SK-N-SH treated with all-trans-retinoic acid at 6 μM for 48 hours (cell line): ENCODE data around the gene ARFRP1.

Experiments used
- ATAC-seq: fragments of 200-7000 bp; cut with Tn5 transposase; 3 replicates; pipeline ENCODE4 v1.9.1; 2020; ENCODE audit warnings: mild to moderate bottlenecking, moderate library complexity
- ARNTL ChIP-seq: fragments of 450-650 bp; formaldehyde crosslinking; IDR thresholded peaks from 2 replicates; pipeline ENCODE4 v1.5.0; 2020; ENCODE audit warnings: low read depth, mild to moderate bottlenecking, moderate library complexity, borderline replicate concordance
- BACH2 ChIP-seq: fragments of 250-450 bp; sonication (Bioruptor Pico); IDR thresholded peaks from 2 replicates; pipeline ENCODE4 v1.9.0; 2021; ENCODE audit warnings: mild to moderate bottlenecking, borderline replicate concordance
- CSDC2 ChIP-seq: fragments of 250-450 bp; sonication (Bioruptor Pico); IDR thresholded peaks from 2 replicates; pipeline ENCODE4 v1.5.0; 2020; ENCODE audit warnings: mild to moderate bottlenecking, moderate library complexity
- ESRRG ChIP-seq: fragments of 250-450 bp; sonication (Bioruptor Pico); IDR thresholded peaks from 2 replicates; pipeline ENCODE4 v1.6.1; 2021; ENCODE audit warnings: mild to moderate bottlenecking
- GLIS3 ChIP-seq: fragments of 250-450 bp; sonication (Bioruptor Pico); IDR thresholded peaks from 2 replicates; pipeline ENCODE4 v1.5.0; 2020; ENCODE audit warnings: mild to moderate bottlenecking, moderate library complexity
- PPARA ChIP-seq: fragments of 250-450 bp; sonication (Bioruptor Pico); IDR thresholded peaks from 2 replicates; pipeline ENCODE4 v1.5.0; 2020; ENCODE audit warnings: mild to moderate bottlenecking, borderline replicate concordance
- SNAI2 ChIP-seq: fragments of 250-450 bp; sonication (Bioruptor Pico); IDR thresholded peaks from 2 replicates; pipeline ENCODE4 v1.5.0; 2020; ENCODE audit warnings: mild to moderate bottlenecking, moderate library complexity
- TCF4 ChIP-seq: fragments of 250-450 bp; sonication (Bioruptor Pico); IDR thresholded peaks from 2 replicates; pipeline ENCODE4 v1.8.0; 2021; ENCODE audit warnings: mild to moderate bottlenecking, moderate library complexity, borderline replicate concordance
- TOX ChIP-seq: fragments of 250-450 bp; sonication (Bioruptor Pico); IDR thresholded peaks from 2 replicates; pipeline ENCODE4 v1.8.0; 2021; ENCODE audit warnings: mild to moderate bottlenecking, moderate library complexity, borderline replicate concordance
- ZC3H10 ChIP-seq: fragments of 250-450 bp; sonication (Bioruptor Pico); IDR thresholded peaks from 2 replicates; pipeline ENCODE4 v1.5.1; 2021; ENCODE audit warnings: mild to moderate bottlenecking, moderate library complexity
- ZFP3 ChIP-seq: fragments of 250-450 bp; sonication (Bioruptor Pico); IDR thresholded peaks from 2 replicates; pipeline ENCODE4 v1.5.0; 2020; ENCODE audit warnings: mild to moderate bottlenecking, moderate library complexity
- ZFP30 ChIP-seq: fragments of 450-650 bp; formaldehyde crosslinking; IDR thresholded peaks from 2 replicates; pipeline ENCODE4 v1.5.0; 2022; ENCODE audit warnings: mild to moderate bottlenecking, moderate library complexity
- ZNF70 ChIP-seq: fragments of 450-650 bp; formaldehyde crosslinking; IDR thresholded peaks from 2 replicates; pipeline ENCODE4 v1.5.0; 2020; ENCODE audit warnings: mild to moderate bottlenecking, moderate library complexity
- ZNF8 ChIP-seq: fragments of 450-650 bp; formaldehyde crosslinking; IDR thresholded peaks from 2 replicates; pipeline ENCODE4 v1.5.0; 2020; ENCODE audit warnings: mild to moderate bottlenecking, moderate library complexity
- TF ChIP-seq, protein P1 (sequence below): fragments of 250-450 bp; sonication (Bioruptor Pico); IDR thresholded peaks from 2 replicates; pipeline ENCODE4 v1.8.0; 2021; ENCODE audit warnings: low read depth, mild to moderate bottlenecking, moderate library complexity, borderline replicate concordance
- TF ChIP-seq, protein P2 (sequence below): fragments of 250-450 bp; sonication (Bioruptor Pico); IDR thresholded peaks from 2 replicates; pipeline ENCODE4 v1.5.0; 2020; ENCODE audit warnings: mild to moderate bottlenecking, moderate library complexity
- TF ChIP-seq, protein P3 (sequence below): fragments of 250-450 bp; sonication (Bioruptor Pico); IDR thresholded peaks from 2 replicates; pipeline ENCODE4 v1.8.0; 2020; ENCODE audit warnings: mild to moderate bottlenecking, moderate library complexity, borderline replicate concordance

ARFRP1 gene

DNA sequence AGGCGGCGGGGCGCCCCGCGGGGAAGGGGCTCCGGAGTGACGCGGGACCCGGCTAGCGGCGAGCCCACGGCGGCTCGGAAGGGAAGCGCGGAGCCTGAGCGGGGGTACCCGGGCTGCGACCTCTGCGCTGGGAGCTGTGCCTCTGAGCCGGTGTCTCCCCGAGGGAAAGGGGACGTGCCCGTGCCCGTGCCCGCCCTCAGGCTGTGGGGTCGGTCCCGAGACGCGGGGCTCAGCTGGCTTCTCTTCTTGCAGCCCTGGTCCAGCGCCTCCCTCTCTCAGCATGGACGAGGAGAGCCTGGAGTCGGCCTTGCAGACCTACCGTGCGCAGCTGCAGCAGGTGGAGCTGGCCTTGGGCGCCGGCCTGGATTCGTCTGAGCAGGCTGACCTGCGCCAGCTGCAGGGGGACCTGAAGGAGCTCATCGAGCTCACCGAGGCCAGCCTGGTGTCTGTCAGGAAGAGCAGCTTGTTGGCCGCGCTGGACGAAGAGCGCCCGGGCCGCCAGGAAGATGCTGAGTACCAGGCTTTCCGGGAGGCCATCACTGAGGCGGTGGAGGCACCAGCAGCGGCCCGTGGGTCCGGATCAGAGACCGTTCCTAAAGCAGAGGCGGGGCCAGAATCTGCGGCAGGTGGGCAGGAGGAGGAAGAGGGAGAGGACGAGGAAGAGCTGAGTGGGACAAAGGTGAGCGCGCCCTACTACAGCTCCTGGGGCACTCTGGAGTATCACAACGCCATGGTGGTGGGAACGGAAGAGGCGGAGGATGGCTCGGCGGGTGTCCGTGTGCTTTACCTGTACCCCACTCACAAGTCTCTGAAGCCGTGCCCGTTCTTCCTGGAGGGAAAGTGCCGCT, 749 bp upstream of the ARFRP1 start:
- TF ChIP-seq, protein P1, sequence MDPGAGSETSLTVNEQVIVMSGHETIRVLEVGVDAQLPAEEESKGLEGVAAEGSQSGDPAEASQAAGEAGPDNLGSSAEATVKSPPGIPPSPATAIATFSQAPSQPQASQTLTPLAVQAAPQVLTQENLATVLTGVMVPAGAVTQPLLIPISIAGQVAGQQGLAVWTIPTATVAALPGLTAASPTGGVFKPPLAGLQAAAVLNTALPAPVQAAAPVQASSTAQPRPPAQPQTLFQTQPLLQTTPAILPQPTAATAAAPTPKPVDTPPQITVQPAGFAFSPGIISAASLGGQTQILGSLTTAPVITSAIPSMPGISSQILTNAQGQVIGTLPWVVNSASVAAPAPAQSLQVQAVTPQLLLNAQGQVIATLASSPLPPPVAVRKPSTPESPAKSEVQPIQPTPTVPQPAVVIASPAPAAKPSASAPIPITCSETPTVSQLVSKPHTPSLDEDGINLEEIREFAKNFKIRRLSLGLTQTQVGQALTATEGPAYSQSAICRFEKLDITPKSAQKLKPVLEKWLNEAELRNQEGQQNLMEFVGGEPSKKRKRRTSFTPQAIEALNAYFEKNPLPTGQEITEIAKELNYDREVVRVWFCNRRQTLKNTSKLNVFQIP (CRISPR knock-in tag): no peak
- TF ChIP-seq TOX (no peak), CSDC2 (CRISPR knock-in tag) (no peak), BACH2 (CRISPR knock-in tag) (no peak)
- TF ChIP-seq, protein P2, sequence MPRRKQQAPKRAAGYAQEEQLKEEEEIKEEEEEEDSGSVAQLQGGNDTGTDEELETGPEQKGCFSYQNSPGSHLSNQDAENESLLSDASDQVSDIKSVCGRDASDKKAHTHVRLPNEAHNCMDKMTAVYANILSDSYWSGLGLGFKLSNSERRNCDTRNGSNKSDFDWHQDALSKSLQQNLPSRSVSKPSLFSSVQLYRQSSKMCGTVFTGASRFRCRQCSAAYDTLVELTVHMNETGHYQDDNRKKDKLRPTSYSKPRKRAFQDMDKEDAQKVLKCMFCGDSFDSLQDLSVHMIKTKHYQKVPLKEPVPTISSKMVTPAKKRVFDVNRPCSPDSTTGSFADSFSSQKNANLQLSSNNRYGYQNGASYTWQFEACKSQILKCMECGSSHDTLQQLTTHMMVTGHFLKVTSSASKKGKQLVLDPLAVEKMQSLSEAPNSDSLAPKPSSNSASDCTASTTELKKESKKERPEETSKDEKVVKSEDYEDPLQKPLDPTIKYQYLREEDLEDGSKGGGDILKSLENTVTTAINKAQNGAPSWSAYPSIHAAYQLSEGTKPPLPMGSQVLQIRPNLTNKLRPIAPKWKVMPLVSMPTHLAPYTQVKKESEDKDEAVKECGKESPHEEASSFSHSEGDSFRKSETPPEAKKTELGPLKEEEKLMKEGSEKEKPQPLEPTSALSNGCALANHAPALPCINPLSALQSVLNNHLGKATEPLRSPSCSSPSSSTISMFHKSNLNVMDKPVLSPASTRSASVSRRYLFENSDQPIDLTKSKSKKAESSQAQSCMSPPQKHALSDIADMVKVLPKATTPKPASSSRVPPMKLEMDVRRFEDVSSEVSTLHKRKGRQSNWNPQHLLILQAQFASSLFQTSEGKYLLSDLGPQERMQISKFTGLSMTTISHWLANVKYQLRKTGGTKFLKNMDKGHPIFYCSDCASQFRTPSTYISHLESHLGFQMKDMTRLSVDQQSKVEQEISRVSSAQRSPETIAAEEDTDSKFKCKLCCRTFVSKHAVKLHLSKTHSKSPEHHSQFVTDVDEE (CRISPR knock-in tag): no peak
- no peak for ATAC-seq

DNA sequence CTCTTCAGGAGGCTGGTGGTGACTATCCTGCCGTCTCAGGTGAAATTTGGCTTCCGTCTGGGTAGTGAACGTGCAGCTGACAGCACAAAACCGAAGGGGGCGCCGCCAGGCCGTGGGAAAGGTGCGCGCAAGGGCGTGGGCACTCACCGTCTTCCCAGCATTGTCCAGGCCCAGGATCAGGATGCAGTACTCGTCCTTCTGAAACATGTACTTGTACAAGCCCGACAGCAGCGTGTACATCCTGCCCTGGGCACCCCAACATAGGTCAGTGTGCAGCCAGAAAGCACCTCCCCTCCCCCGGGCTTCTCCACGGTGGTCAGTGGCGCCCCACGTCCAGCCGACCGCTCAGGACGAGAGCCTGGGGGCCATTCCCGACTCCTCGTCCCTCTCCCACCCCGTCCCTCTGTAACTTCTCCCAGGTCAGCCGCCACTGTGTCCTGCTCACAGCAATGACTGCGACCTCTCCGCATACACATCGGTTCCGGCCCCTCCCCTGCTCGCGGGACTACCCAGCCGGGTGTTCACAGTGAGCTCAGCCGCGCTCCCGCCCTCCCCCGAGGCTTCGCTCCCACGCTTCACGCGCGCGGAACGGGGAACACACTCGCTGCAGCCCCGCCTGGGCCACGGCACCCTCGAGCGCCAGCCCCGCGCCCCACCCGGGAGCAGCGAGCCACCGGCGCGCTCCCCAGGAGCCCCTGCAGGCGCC, 771 bp downstream of the ARFRP1 start:
- ATAC-seq: peak; percentile 62
- no peak for TF ChIP-seq ZFP30 (CRISPR knock-in tag)
- TF ChIP-seq ZNF8 (CRISPR knock-in tag): no peak
- TF ChIP-seq, protein P3, sequence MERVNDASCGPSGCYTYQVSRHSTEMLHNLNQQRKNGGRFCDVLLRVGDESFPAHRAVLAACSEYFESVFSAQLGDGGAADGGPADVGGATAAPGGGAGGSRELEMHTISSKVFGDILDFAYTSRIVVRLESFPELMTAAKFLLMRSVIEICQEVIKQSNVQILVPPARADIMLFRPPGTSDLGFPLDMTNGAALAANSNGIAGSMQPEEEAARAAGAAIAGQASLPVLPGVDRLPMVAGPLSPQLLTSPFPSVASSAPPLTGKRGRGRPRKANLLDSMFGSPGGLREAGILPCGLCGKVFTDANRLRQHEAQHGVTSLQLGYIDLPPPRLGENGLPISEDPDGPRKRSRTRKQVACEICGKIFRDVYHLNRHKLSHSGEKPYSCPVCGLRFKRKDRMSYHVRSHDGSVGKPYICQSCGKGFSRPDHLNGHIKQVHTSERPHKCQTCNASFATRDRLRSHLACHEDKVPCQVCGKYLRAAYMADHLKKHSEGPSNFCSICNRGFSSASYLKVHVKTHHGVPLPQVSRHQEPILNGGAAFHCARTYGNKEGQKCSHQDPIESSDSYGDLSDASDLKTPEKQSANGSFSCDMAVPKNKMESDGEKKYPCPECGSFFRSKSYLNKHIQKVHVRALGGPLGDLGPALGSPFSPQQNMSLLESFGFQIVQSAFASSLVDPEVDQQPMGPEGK (CRISPR knock-in tag): no peak
- TF ChIP-seq GLIS3: no peak
- TF ChIP-seq TOX: no peak
- no peak for TF ChIP-seq ZFP3 (CRISPR knock-in tag)
- no peak for TF ChIP-seq ESRRG
- no peak for TF ChIP-seq PPARA (CRISPR knock-in tag)
- TF ChIP-seq, protein P2 (CRISPR knock-in tag): no peak
- TF ChIP-seq, protein P1 (CRISPR knock-in tag): no peak
- TF ChIP-seq TCF4: no peak
- TF ChIP-seq ZNF70: no peak
- TF ChIP-seq SNAI2: no peak
- TF ChIP-seq ARNTL (CRISPR knock-in tag): no peak
- no peak for TF ChIP-seq BACH2 (CRISPR knock-in tag)
- TF ChIP-seq ZC3H10: no peak
